HG02623 (cell line): Measurements from ENCODE around the gene CPED1.
"Not testable (repeated sequence)": the region's sequence is repeated elsewhere in the genome, so short reads cannot be mapped to it uniquely, and the experiment has no call there.

Source experiments
- ATAC-seq: cut with Tn5 transposase; IDR thresholded peaks from one replicate; pipeline ENCODE4 v1.9.1; 2021; ENCODE audit warnings: moderate library complexity; ENCODE audit not compliant: unreplicated experiment

Gene CPED1

GRCh38 chr7:121038717-121039509 is 50.4 kb downstream of the CPED1 start:
- no peak for ATAC-seq

- no peak for ATAC-seq
Measured at GRCh38 chr7:121039510-121039822, 51.0 kb downstream of the CPED1 start.

GRCh38 chr7:121039994-121040393 is 51.5 kb downstream of the CPED1 start:
- no peak for ATAC-seq

GRCh38 chr7:121041516-121042148 is 53.1 kb downstream of the CPED1 start:
- ATAC-seq, result no peak

GRCh38 chr7:121042195-121042594 is 53.7 kb downstream of the CPED1 start:
- no peak for ATAC-seq

- no peak for ATAC-seq
Measured at GRCh38 chr7:121042899-121043298, 54.4 kb downstream of the CPED1 start.

- no peak for ATAC-seq
Measured at GRCh38 chr7:121043314-121044234, 55.1 kb downstream of the CPED1 start.

GRCh38 chr7:121045090-121045489 is 56.6 kb downstream of the CPED1 start:
- no peak for ATAC-seq

- no peak for ATAC-seq
Measured at GRCh38 chr7:121046009-121046408, 57.5 kb downstream of the CPED1 start.

- no peak for ATAC-seq
Measured at GRCh38 chr7:121046893-121047468, 58.5 kb downstream of the CPED1 start.

- ATAC-seq, result no peak
Measured at GRCh38 chr7:121048195-121048594, 59.7 kb downstream of the CPED1 start.

GRCh38 chr7:121049028-121049791 is 60.7 kb downstream of the CPED1 start:
- ATAC-seq, result no peak

- no peak for ATAC-seq
Measured at GRCh38 chr7:121049897-121050296, 61.4 kb downstream of the CPED1 start.

GRCh38 chr7:121053219-121053618 is 64.7 kb downstream of the CPED1 start:
- ATAC-seq, result no peak

GRCh38 chr7:121054925-121055324 is 66.4 kb downstream of the CPED1 start:
- no peak for ATAC-seq

- no peak for ATAC-seq
Measured at GRCh38 chr7:121057878-121058277, 69.4 kb downstream of the CPED1 start.

- no peak for ATAC-seq
Measured at GRCh38 chr7:121058975-121059374, 70.5 kb downstream of the CPED1 start.

GRCh38 chr7:121059979-121060509 is 71.5 kb downstream of the CPED1 start:
- ATAC-seq, result not testable (repeated sequence)

- ATAC-seq, result no peak
Measured at GRCh38 chr7:121061677-121062582, 73.4 kb downstream of the CPED1 start.
